GM12878 (cell line): ENCODE measurements around the gene RIMS1. TPM values are rescaled to one million over a fixed set of nuclear protein-coding genes. Genes with fewer than 3 reads are reported as not detected.

Source experiments
- ATAC-seq: fragments of 200-7000 bp; cut with Tn5 transposase; 3 replicates; pipeline ENCODE4 v1.9.1; 2020; ENCODE audit warnings: mild to moderate bottlenecking, moderate library complexity
- BruUV-seq: library from RNA; stranded (reverse); fragments of 400-500 nt; replicated peaks from 2 replicates; lab custom pipeline; 2021; lab: Mats Ljungman, UMichigan
- CTCF ChIA-PET: fragments of 300-600 bp; sonication (Branson Sonifier 250); formaldehyde crosslinking; extraction: SDS; loops from one replicate; lab custom pipeline; 2021; ENCODE audit warnings: inconsistent platforms; lab: Yijun Ruan, JAX
- POLR2A ChIA-PET: fragments of 350-600 bp; formaldehyde crosslinking; extraction: SDS; loops from one replicate; lab custom pipeline; 2021; ENCODE audit warnings: inconsistent platforms; lab: Charles Lee
- RAD21 ChIA-PET: fragments of 300-600 bp; sonication (Branson Sonifier 250); formaldehyde crosslinking; loops from one replicate; lab custom pipeline; 2023; ENCODE audit warnings: antibody characterized with exemption; ENCODE audit not compliant: unreplicated experiment; lab: Charles Lee
- SMC1A ChIA-PET: fragments of 300-600 bp; sonication (Branson Sonifier 250); formaldehyde crosslinking; loops from one replicate; lab custom pipeline; 2023; ENCODE audit not compliant: unreplicated experiment, uncharacterized antibody; lab: Charles Lee
- DNase-seq: peaks from one replicate; pipeline ENCODE4 v3.0.0-alpha.2; 2011; ENCODE audit warnings: low read depth, low spot score
- FAIRE-seq: peaks from 3 replicates; lab custom pipeline; 2011; peaks lifted over from hg19 to GRCh38; lab: Jason Lieb, UNC
- H2AFZ ChIP-seq: 2 replicates; pipeline ENCODE4 v1.6.0; 2011; ENCODE audit warnings: low read depth, low read length, control low read depth; ENCODE audit not compliant: control insufficient read depth
- H3K27ac ChIP-seq: 2 replicates; pipeline ENCODE4 v1.5.1; 2011; ENCODE audit warnings: control low read depth; ENCODE audit not compliant: control insufficient read depth, insufficient read depth
- H3K27me3 ChIP-seq, 2 experiments: replicated peaks in 1 of 2; 2 replicates each; pipeline versions ENCODE4 v1.6.0 to v1.6.1; 2011; ENCODE audit warnings: low read length in 1 of 2; ENCODE audit not compliant: control insufficient read depth in 2 of 2, insufficient read depth in 2 of 2
- H3K36me3 ChIP-seq, 2 experiments: 2 replicates each; pipeline ENCODE4 v1.5.1; 2011; ENCODE audit warnings: low read length in 1 of 2; ENCODE audit not compliant: control insufficient read depth in 2 of 2, insufficient read depth in 2 of 2
- H3K4me1 ChIP-seq: 2 replicates; pipeline ENCODE4 v1.6.1; 2011; ENCODE audit warnings: mild to moderate bottlenecking, low read length, moderate library complexity, mixed read lengths; ENCODE audit not compliant: control insufficient read depth, insufficient read depth
- H3K4me2 ChIP-seq: 2 replicates; pipeline ENCODE4 v1.6.0; 2011; ENCODE audit warnings: control low read depth; ENCODE audit not compliant: control insufficient read depth, insufficient read depth
- H3K4me3 ChIP-seq: fragments of 200-600 bp; sonication (generic); 2 replicates; pipeline ENCODE4 v1.5.1; 2016
- H3K79me2 ChIP-seq: 2 replicates; pipeline ENCODE4 v1.6.0; 2011; ENCODE audit warnings: low read length; ENCODE audit not compliant: control insufficient read depth, insufficient read depth
- H3K9ac ChIP-seq: 2 replicates; pipeline ENCODE4 v1.8.0; 2011; ENCODE audit warnings: low read length, control low read depth, mixed read lengths; ENCODE audit not compliant: control insufficient read depth, insufficient read depth
- H3K9me3 ChIP-seq: replicated peaks from 3 replicates; pipeline ENCODE4 v1.5.1; 2011; ENCODE audit warnings: mild to moderate bottlenecking, low read length; ENCODE audit not compliant: control insufficient read depth, insufficient read depth
- H4K20me1 ChIP-seq: 2 replicates; pipeline ENCODE4 v1.6.0; 2011; ENCODE audit not compliant: control insufficient read depth, insufficient read depth
- EED ChIP-seq: sonication (generic); IDR thresholded peaks from 2 replicates; pipeline ENCODE4 v1.6.1; 2016; ENCODE audit warnings: antibody characterized with exemption, low read depth
- ETV6 ChIP-seq, 2 experiments: fragments of 450-650 bp in 1 of 2; IDR thresholded peaks in 1 of 2; conservative IDR thresholded peaks in 1 of 2; 2 replicates each; pipeline ENCODE4 v1.6.1; 2014; ENCODE audit warnings: antibody characterized with exemption in 1 of 2, borderline replicate concordance in 1 of 2, low read depth in 1 of 2, mild to moderate bottlenecking in 1 of 2, moderate library complexity in 1 of 2
- FOS ChIP-seq: IDR thresholded peaks from 3 replicates; pipeline ENCODE4 v1.6.1; 2011; ENCODE audit warnings: borderline replicate concordance; ENCODE audit not compliant: insufficient read length; ENCODE audit errors: extremely low read depth
- HDGF ChIP-seq: fragments of 450-650 bp; IDR thresholded peaks from 2 replicates; pipeline ENCODE4 v1.6.1; 2016; ENCODE audit warnings: antibody characterized with exemption
- MXI1 ChIP-seq: fragments of 150-350 bp; IDR thresholded peaks from 2 replicates; pipeline ENCODE4 v1.6.1; 2011; ENCODE audit warnings: low read depth, mild to moderate bottlenecking, inconsistent platforms, low read length, improper control_type of control experiment
- WGBS: methylation state at CpG from one replicate; pipeline ENCODE4 v1.1.6; 2016; ENCODE audit warnings: low lambda C conversion rate; ENCODE audit not compliant: insufficient replicate concordance, insufficient coverage; ENCODE audit errors: missing lambda C conversion rate; 5-methylcytosine and 5-hydroxymethylcytosine counted together
- in situ Hi-C: fragments of 300-500 bp; cut with MboI; formaldehyde crosslinking; loops from 9 replicates; pipeline ENCODE4 v1.14.3; 2018; ENCODE audit warnings: mixed read lengths
- intact Hi-C: fragments of 100-400 bp; cut with micrococcal nuclease; formaldehyde crosslinking; loops from one replicate; pipeline ENCODE4 v1.14.2; 2022; ENCODE audit not compliant: unreplicated experiment
- polyA plus RNA-seq, 11 experiments: library from polyadenylated mRNA; depleted of rRNA in 4 of 11; unstranded in 6 of 11; stranded (reverse) in 5 of 11; fragments of >200 nt; fragmentation: Nextera tagmentation in 4 of 11; fragmentation: Illumina TruSeq in 1 of 11; extraction: Ambion mirVana in 4 of 11; extraction: Trizol in 1 of 11; gene quantifications; 1 replicate in 1 of 11; 2 replicates in 10 of 11; pipeline versions ENCODE4 v1.2.1 to v1.2.3, GENCODE V29; 2011 to 2016; ENCODE audit warnings: inconsistent platforms in 2 of 11, missing spikeins in 2 of 11, low read depth in 1 of 11
- total RNA-seq, 4 experiments: library from RNA; depleted of rRNA in 3 of 4; stranded (reverse); fragments of >200 nt in 3 of 4; fragmentation: Illumina TruSeq in 1 of 4; extraction: Trizol in 1 of 4; gene quantifications; 2 replicates each; pipeline versions ENCODE4 v1.2.1 to v1.2.3, GENCODE V29; 2013 to 2021
- TF ChIP-seq, protein P1 (sequence below): fragments of 450-650 bp; formaldehyde crosslinking; IDR thresholded peaks from 2 replicates; pipeline ENCODE4 v1.4.0; 2020; ENCODE audit warnings: mild to moderate bottlenecking, moderate library complexity

RIMS1 gene
- total and polyA plus RNA-seq, 10 of the 15 experiments (the other 5 are each of a cell fraction or from before 2014, with no cell fraction given): 0.05 to 0.76 (median 0.23) TPM

DNA sequence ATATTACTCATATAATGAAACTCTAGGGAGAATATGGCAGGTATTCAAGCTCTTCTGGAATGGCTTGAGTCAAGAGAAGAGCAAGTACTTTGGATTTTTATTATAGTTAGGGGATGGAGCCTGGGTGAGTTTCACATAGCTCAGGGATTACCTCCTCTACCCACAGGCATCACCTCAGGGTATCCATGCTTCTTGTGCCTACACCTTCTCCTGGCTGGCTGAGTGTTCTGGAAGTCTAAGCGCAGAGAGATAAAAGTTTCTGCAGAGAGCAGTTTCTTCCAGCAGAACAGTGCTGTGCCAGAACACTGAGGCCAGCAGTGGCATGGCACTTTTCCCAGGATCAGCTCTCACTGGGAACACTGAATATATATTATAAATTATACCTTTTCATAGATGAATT is 535.8 kb downstream of the RIMS1 start:
- SMC1A ChIA-PET: interaction anchor here (1.0 to 1.8 kb wide), 6 partner anchors 8 to 711 kb away, joined by 3 to 6 read pairs (median 4); no protein-coding TSS in a partner anchor
- no peak overlapping the region for H3K4me2 ChIP-seq
- H3K79me2 ChIP-seq: no peaks in the 10 kb centered on the region
- FAIRE-seq (no peak), ATAC-seq (no peak), DNase-seq (no peak)
- POLR2A ChIA-PET: no interaction called here
- RAD21 ChIA-PET: interaction anchor here (0.7 to 1.1 kb wide), 2 partner anchors 10 to 11 kb away, joined by 4 read pairs; no protein-coding TSS in a partner anchor
- 78% methylated on average over 1 of the region's 1 CpG for WGBS
- in situ Hi-C loops (no loop called here), intact Hi-C loops (no loop called here)
- no peaks in the 10 kb centered on the region for H3K36me3 ChIP-seq
- no peaks in the 10 kb centered on the region for H3K9me3 ChIP-seq
- no peak overlapping the region for H3K4me3 ChIP-seq
- TF ChIP-seq, protein P1, sequence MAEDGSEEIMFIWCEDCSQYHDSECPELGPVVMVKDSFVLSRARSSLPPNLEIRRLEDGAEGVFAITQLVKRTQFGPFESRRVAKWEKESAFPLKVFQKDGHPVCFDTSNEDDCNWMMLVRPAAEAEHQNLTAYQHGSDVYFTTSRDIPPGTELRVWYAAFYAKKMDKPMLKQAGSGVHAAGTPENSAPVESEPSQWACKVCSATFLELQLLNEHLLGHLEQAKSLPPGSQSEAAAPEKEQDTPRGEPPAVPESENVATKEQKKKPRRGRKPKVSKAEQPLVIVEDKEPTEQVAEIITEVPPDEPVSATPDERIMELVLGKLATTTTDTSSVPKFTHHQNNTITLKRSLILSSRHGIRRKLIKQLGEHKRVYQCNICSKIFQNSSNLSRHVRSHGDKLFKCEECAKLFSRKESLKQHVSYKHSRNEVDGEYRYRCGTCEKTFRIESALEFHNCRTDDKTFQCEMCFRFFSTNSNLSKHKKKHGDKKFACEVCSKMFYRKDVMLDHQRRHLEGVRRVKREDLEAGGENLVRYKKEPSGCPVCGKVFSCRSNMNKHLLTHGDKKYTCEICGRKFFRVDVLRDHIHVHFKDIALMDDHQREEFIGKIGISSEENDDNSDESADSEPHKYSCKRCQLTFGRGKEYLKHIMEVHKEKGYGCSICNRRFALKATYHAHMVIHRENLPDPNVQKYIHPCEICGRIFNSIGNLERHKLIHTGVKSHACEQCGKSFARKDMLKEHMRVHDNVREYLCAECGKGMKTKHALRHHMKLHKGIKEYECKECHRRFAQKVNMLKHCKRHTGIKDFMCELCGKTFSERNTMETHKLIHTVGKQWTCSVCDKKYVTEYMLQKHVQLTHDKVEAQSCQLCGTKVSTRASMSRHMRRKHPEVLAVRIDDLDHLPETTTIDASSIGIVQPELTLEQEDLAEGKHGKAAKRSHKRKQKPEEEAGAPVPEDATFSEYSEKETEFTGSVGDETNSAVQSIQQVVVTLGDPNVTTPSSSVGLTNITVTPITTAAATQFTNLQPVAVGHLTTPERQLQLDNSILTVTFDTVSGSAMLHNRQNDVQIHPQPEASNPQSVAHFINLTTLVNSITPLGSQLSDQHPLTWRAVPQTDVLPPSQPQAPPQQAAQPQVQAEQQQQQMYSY (CRISPR knock-in tag): no peak
- H3K27me3 ChIP-seq: no peaks in the 10 kb centered on the region
- H3K4me1 ChIP-seq: no peaks in the 10 kb centered on the region
- no peak overlapping the region for H3K27ac ChIP-seq
- no peak overlapping the region for H3K9ac ChIP-seq
- CTCF ChIA-PET: interaction anchor here (0.6 to 4.0 kb wide), 2 partner anchors 10 to 505 kb away, joined by 3 to 40 read pairs; no protein-coding TSS in a partner anchor
- no peak overlapping the region for H2AFZ ChIP-seq
- BruUV-seq: no TSS peak
- no peaks in the 10 kb centered on the region for H4K20me1 ChIP-seq

GRCh38 chr6:72424476-72424875 is 538.1 kb downstream of the RIMS1 start:
- intact Hi-C loops: no loop called here
- ChIA-PET CTCF (interaction anchor here (4.0 kb wide), 1 partner anchor 12 kb away, joined by 40 read pairs; no protein-coding TSS in a partner anchor), POLR2A (no interaction called here), RAD21 (interaction anchor here (0.9 to 1.7 kb wide), 3 partner anchors 12 to 752 kb away, joined by 3 to 5 read pairs (median 4); no protein-coding TSS in a partner anchor), SMC1A (interaction anchor here (0.6 to 1.9 kb wide), 3 partner anchors 9 to 1186 kb away, joined by 3 to 8 read pairs (median 3); no protein-coding TSS in a partner anchor)
- no peaks in the 10 kb centered on the region for H3K9me3 ChIP-seq
- no peak overlapping the region for H3K27ac ChIP-seq
- no peaks in the 10 kb centered on the region for H3K4me1 ChIP-seq
- WGBS: 70% methylated on average over 1 of the region's 1 CpG
- DNase-seq (no peak), ATAC-seq (no peak), FAIRE-seq (no peak)
- H3K9ac ChIP-seq: no peak overlapping the region
- H3K79me2 ChIP-seq: no peaks in the 10 kb centered on the region
- no peaks in the 10 kb centered on the region for H4K20me1 ChIP-seq
- no peak overlapping the region for H3K4me3 ChIP-seq
- H3K27me3 ChIP-seq: no peaks in the 10 kb centered on the region
- no peak overlapping the region for H2AFZ ChIP-seq
- no peaks in the 10 kb centered on the region for H3K36me3 ChIP-seq
- no peak overlapping the region for H3K4me2 ChIP-seq
- BruUV-seq: no TSS peak
- in situ Hi-C loops: no loop called here
- TF ChIP-seq ETV6 (conservative IDR thresholded peaks at IDR 0.05 in 1 of 2, IDR thresholded peaks at IDR 0.05 in 1 of 2; ENCODE audit: borderline replicate concordance in 1 of 2, low read depth in 1 of 2) (no peak), HDGF (no peak), EED (no peak), MXI1 (no peak), FOS (no peak)
- TF ChIP-seq, protein P1 (CRISPR knock-in tag): no peak
